Gastroesophageal sphincter (tissue), 3 donors: ENCODE results near the gene DNAJC7.

Experiments
- CTCF ChIP-seq, 4 experiments: fragments of 200-600 bp in 2 of 4; fragments of 450-650 bp in 2 of 4; sonication (generic) in 1 of 4; IDR thresholded peaks; one replicate each; pipeline ENCODE4 v1.5.1; 2017 to 2019; ENCODE audit warnings: antibody characterized with exemption in 4 of 4, mild to moderate bottlenecking in 2 of 4, moderate library complexity in 2 of 4
- POLR2A ChIP-seq, 2 donors: fragments of 450-650 bp; IDR thresholded peaks; one replicate each; pipeline ENCODE4 v1.6.1; 2017; ENCODE audit warnings: antibody characterized with exemption in 2 of 2, mild to moderate bottlenecking in 2 of 2, moderate library complexity in 1 of 2
- POLR2AphosphoS5 ChIP-seq: sonication (generic); formaldehyde crosslinking; IDR thresholded peaks from one replicate; pipeline ENCODE4 v1.6.1; 2017; ENCODE audit warnings: antibody characterized with exemption

- TF ChIP-seq CTCF (IDR thresholded peaks at IDR 0.05) (no peak), POLR2A (IDR thresholded peaks at IDR 0.05) (no peak), POLR2AphosphoS5 (no peak)
Measured at GRCh38 chr17:42060231-42060630, 43.0 kb upstream of the DNAJC7 start.
